ENCODE results near the gene TMEM92. TPM values are rescaled to one million over a fixed set of nuclear protein-coding genes. Genes with fewer than 3 reads are reported as not detected.
"Not testable (repeated sequence)": the region's sequence is repeated elsewhere in the genome, so short reads cannot be mapped to it uniquely, and the experiment has no call there.

Gene TMEM92
- total RNA-seq, 1 donor from 2014 or later, result 11.3 TPM

DNA sequence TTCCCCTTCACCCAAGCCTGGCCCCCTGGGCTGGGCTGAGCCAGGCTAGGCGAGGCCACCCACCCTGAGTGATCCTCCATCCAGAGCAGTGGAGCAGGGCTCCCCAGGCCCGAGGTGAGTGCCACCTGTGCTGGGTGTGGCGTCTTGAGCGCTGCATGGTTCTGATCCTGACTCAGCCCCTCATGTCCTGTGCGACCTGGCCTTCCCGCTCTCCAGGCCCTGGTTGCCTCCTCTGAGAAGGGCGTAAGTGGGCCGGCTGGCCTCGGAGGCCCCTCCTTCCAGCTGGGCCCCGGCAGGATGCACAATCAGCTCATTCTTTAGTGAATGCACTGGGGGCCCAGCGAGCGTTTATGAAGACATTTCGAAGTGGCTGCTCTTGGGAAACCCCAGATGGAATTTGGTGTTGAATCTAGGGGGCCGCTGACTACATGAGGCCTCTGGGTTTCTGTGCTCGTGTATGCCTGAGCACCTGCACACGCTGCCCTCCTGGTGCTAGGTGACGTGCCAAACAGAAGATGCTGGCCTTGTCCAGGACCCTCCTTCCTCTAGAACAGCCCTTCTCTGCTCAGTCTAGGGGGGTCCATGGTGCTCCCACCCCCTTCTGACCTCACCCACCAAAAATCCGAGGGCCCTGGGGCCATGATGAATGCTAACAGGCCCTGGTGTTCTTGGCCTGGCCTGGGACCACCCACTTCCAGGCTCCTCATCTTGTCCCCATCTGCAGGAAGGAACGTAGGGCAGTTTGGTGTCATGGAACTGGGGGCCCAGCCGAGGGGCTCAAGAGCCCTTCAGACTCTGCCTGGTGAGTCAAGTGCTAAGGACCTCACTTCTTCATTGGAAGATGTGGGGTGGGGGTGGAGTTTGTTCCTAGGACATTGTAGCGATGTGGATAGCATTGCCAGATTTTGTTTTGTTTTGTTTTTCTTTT is 3.6 kb upstream of the TMEM92 start:
- ATAC-seq (peak; percentile 20), DNase-seq (peak; percentile 73)
- H3K27me3 ChIP-seq, result peaks cover 7% of the 10 kb centered on the region
- H3K27ac ChIP-seq, result peak overlapping the region; percentile 63
- no peaks in the 10 kb centered on the region for H3K36me3 ChIP-seq
- H3K4me3 ChIP-seq, result no peak overlapping the region
- intact Hi-C loops (cut with DNase I), result loop anchor here (5.0 kb wide), 1 partner anchor 68 kb away; the partner anchor contains the start of gene COL1A1
- no peaks in the 10 kb centered on the region for H3K9me3 ChIP-seq
- peaks cover 37% of the 10 kb centered on the region for H3K4me1 ChIP-seq
- TF ChIP-seq, protein P1, sequence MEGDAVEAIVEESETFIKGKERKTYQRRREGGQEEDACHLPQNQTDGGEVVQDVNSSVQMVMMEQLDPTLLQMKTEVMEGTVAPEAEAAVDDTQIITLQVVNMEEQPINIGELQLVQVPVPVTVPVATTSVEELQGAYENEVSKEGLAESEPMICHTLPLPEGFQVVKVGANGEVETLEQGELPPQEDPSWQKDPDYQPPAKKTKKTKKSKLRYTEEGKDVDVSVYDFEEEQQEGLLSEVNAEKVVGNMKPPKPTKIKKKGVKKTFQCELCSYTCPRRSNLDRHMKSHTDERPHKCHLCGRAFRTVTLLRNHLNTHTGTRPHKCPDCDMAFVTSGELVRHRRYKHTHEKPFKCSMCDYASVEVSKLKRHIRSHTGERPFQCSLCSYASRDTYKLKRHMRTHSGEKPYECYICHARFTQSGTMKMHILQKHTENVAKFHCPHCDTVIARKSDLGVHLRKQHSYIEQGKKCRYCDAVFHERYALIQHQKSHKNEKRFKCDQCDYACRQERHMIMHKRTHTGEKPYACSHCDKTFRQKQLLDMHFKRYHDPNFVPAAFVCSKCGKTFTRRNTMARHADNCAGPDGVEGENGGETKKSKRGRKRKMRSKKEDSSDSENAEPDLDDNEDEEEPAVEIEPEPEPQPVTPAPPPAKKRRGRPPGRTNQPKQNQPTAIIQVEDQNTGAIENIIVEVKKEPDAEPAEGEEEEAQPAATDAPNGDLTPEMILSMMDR (IDR thresholded peaks at IDR 0.05), result no peak

GRCh38 chr17:50271363-50271750 is 2.9 kb upstream of the TMEM92 start:
- not testable (repeated sequence) for H3K27ac ChIP-seq
- H3K4me1 ChIP-seq, result peaks cover 36% of the 10 kb centered on the region
- intact Hi-C loops (cut with DNase I), result loop anchor here (5.0 kb wide), 1 partner anchor 69 kb away; the partner anchor contains the start of gene COL1A1

DNA sequence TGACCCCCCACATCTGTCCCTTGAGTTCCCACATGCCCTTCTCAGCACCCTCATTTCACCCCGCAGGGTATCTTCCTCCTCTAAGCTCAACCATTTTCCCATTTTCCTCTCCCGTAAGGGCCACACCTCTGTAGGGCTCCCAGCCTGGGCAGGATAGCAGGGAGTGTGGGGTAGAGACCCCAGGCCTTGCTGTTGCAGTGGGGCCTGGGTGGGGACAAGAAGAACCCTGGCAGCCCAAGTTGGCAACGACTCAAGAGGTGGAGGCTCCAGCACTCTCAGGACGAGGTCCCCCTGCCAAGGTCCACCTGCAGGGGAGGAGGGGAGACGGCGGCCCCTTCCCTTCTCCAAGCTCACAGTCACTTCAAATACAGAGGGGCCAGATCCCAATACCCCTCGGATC is 2.0 kb upstream of the TMEM92 start:
- Histone ChIP-seq H3K4me3 (peak overlapping the region; percentile 57), H3K27me3 (peaks cover 7% of the 10 kb centered on the region), H3K4me1 (peaks cover 27% of the 10 kb centered on the region), H3K9me3 (no peaks in the 10 kb centered on the region), H3K27ac (peak overlapping the region; percentile 52), H3K36me3 (no peaks in the 10 kb centered on the region)
- ATAC-seq, result no peak
- TF ChIP-seq, protein P1 (IDR thresholded peaks at IDR 0.05), result no peak
- peak; percentile 53 for DNase-seq
- intact Hi-C loops (cut with DNase I), result loop anchor here (5.0 kb wide), 1 partner anchor 70 kb away; the partner anchor contains the start of gene COL1A1

More at GRCh38 chr17:50271363-50271750, 2.9 kb upstream of the TMEM92 start:
- not testable (repeated sequence) for H3K27me3 ChIP-seq, DNase-seq, ATAC-seq, H3K36me3 ChIP-seq, H3K4me3 ChIP-seq, H3K9me3 ChIP-seq

GRCh38 chr17:50272711-50273653 is 1.3 kb upstream of the TMEM92 start:
- peak; percentile 84 for DNase-seq
- intact Hi-C loops (cut with DNase I), result loop anchor here (5.0 kb wide), 1 partner anchor 71 kb away; the partner anchor contains the start of gene COL1A1
- TF ChIP-seq, protein P1 (IDR thresholded peaks at IDR 0.05), result peak; percentile 85

GRCh38 chr17:50273654-50274040 is 619 bp upstream of the TMEM92 start:
- intact Hi-C loops (cut with DNase I), result loop anchor here (5.0 kb wide), 1 partner anchor 71 kb away; the partner anchor contains the start of gene COL1A1
- ATAC-seq (no peak), DNase-seq (peak; percentile 41)
- Histone ChIP-seq H3K4me1 (peaks cover 25% of the 10 kb centered on the region), H3K27me3 (peaks cover 7% of the 10 kb centered on the region), H3K27ac (no peak overlapping the region), H3K9me3 (no peaks in the 10 kb centered on the region), H3K4me3 (no peak overlapping the region), H3K36me3 (no peaks in the 10 kb centered on the region)
- TF ChIP-seq, protein P1 (IDR thresholded peaks at IDR 0.05), result no peak

More at GRCh38 chr17:50272711-50273653, 1.3 kb upstream of the TMEM92 start:
- H3K27me3 ChIP-seq, result peaks cover 7% of the 10 kb centered on the region
- ATAC-seq, result peak; percentile 75
- H3K9me3 ChIP-seq, result no peaks in the 10 kb centered on the region
- H3K36me3 ChIP-seq, result no peaks in the 10 kb centered on the region
- peak overlapping the region; percentile 57 for H3K4me3 ChIP-seq
- H3K4me1 ChIP-seq, result peaks cover 25% of the 10 kb centered on the region
- H3K27ac ChIP-seq, result peak overlapping the region; percentile 52

Measured in upper lobe of right lung (tissue), 1 donor.